Amniotic epithelial cell (primary cell): ENCODE data around the gene NSUN4.

Source experiments
- DNase-seq: peaks from one replicate; pipeline ENCODE4 v3.0.0-alpha.2; 2010; ENCODE audit warnings: low read depth

Gene NSUN4

DNA sequence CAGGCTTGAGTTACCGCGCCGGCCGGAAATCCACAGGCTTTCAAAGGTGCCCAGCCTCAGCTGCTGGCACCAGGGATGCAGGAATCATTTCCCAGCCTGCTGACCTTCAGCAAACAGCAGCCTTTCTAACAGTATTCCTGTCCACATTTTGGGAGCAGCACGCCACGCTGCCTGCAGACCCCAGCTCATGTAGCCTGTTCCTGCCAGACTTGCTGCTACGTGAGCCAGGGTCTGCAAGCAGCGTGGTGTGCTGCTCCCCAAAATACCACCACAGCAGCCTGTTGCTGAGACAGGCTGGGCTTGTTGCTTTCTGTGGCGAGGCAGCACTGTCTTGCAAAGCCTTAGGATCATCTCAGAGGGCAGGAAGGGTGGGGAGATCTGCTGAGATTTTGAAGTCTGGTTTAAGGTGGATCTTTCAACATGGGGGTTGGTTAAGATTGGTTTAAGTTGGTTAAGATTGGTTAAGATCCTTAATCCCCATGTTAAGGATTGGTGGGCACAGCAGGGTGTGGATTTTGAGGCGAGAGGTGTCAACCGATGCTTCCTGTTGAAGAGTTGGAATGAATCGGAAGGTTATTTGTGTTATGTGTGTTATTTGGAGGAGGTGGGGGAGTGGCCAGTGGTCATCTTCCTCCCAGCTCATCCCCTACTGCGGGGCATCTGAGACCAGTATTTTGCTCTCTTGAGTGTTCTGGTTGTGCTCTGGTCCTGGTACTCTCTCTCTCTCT, 66.4 kb downstream of the NSUN4 start:
- no peak for DNase-seq

DNA sequence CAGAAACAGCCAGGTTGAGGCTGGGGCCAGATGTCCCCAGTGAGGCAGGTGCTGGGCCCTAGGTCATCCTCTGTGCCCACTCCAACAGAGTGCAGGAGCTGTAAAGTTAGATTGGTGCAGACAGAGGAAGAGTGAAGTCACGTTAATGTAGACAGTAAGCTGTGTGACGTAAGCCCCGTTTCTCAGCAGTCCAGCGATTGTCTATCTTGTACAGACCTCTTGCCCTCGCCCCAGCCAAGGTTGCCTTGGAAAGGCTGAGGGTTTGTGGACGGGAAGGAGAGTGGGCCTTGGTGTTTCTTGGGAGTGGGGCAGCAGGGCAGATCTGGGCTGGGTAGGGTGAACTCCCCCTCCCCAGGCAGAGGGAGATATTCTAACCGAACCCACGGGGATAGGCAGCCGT, 67.0 kb downstream of the NSUN4 start:
- DNase-seq = no peak

- peak; percentile 75 for DNase-seq
Measured at GRCh38 chr1:46408356-46409062, 67.9 kb downstream of the NSUN4 start.

GRCh38 chr1:46409063-46409372, 68.4 kb downstream of the NSUN4 start:
- DNase-seq = no peak

DNA sequence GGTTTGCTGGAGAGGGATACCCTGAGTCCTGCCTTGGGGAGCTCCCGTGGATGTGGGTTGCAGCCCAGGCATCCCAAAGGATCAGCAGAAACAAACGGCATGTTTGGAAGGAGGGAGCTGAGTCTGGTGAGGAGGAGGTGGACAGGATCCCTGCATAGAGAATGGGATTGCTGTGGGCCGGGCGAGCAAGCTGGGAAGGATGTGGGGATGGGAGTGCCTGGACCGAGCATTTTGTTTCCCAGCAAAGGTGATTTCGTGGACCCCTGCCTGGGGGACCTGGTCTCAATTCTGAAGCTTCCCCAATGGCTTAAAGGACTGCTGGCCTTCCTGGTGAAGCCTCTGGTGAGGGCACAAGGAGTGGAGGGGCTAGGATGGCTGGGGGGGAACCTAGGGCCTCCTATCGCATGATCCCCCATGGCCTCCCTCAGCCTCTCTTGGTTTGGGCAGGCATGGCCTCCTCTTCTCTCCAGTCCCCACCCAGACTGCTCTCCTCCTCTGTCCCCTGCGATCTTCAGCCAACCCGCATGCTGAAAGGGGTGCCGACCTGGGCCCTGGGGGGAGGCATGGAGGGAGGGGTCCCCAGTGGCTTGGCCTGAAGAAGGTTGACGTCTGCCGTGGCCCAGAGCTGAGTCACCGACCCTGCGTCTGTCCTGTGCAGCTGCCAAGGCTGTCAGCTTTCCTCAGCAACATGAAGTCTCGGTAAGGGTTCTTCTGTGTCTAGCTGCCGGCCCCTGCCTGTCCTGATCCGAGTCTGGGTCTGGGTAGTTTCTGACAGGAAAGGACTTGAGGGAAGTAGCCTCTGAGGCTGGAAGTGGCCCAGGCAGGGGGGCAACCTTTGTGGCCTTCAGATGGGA, 69.8 kb downstream of the NSUN4 start:
- DNase-seq = no peak

- no peak for DNase-seq
Measured at GRCh38 chr1:46411010-46411405, 70.4 kb downstream of the NSUN4 start.
